ENCODE measurements around the gene CHRND.

The CHRND gene

GRCh38 chr2:232575404-232575746, 49.4 kb downstream of the CHRND start:
- DNase-seq (ENCODE audit: extremely low read depth, low read depth): no peak

GRCh38 chr2:232576995-232577394, 51.0 kb downstream of the CHRND start:
- no peak for TF ChIP-seq CTCF (IDR thresholded peaks at IDR 0.05; ENCODE audit: low read depth, low read length)
- DNase-seq (ENCODE audit: extremely low read depth, low read depth): no peak

More at GRCh38 chr2:232575404-232575746, 49.4 kb downstream of the CHRND start:
- no peak for TF ChIP-seq CTCF (IDR thresholded peaks at IDR 0.05; ENCODE audit: low read depth, low read length)

- DNase-seq (ENCODE audit: extremely low read depth, low read depth): no peak
- no peak for TF ChIP-seq CTCF (IDR thresholded peaks at IDR 0.05; ENCODE audit: low read depth, low read length)
Measured at GRCh38 chr2:232577841-232578240, 51.9 kb downstream of the CHRND start.

GRCh38 chr2:232578626-232579025, 52.7 kb downstream of the CHRND start:
- no peak for TF ChIP-seq CTCF (IDR thresholded peaks at IDR 0.05; ENCODE audit: low read depth, low read length)
- DNase-seq (ENCODE audit: extremely low read depth, low read depth): no peak

- no peak for TF ChIP-seq CTCF (IDR thresholded peaks at IDR 0.05; ENCODE audit: low read depth, low read length)
- DNase-seq (ENCODE audit: extremely low read depth, low read depth): no peak
Measured at GRCh38 chr2:232580648-232580981, 54.7 kb downstream of the CHRND start.

GRCh38 chr2:232581725-232582124, 55.8 kb downstream of the CHRND start:
- no peak for TF ChIP-seq CTCF (IDR thresholded peaks at IDR 0.05; ENCODE audit: low read depth, low read length)
- no peak for DNase-seq (ENCODE audit: extremely low read depth, low read depth)

GRCh38 chr2:232584238-232584637, 58.3 kb downstream of the CHRND start:
- TF ChIP-seq CTCF (IDR thresholded peaks at IDR 0.05; ENCODE audit: low read depth, low read length): no peak
- no peak for DNase-seq (ENCODE audit: extremely low read depth, low read depth)
